ENCODE results near the gene KBTBD6.
A peak's percentile ranks its signal among the peaks of the same experiment; 100 is the strongest.
"Not testable (repeated sequence)": the region's sequence is repeated elsewhere in the genome, so short reads cannot be mapped to it uniquely, and the experiment has no call there.

The KBTBD6 gene, protein sequence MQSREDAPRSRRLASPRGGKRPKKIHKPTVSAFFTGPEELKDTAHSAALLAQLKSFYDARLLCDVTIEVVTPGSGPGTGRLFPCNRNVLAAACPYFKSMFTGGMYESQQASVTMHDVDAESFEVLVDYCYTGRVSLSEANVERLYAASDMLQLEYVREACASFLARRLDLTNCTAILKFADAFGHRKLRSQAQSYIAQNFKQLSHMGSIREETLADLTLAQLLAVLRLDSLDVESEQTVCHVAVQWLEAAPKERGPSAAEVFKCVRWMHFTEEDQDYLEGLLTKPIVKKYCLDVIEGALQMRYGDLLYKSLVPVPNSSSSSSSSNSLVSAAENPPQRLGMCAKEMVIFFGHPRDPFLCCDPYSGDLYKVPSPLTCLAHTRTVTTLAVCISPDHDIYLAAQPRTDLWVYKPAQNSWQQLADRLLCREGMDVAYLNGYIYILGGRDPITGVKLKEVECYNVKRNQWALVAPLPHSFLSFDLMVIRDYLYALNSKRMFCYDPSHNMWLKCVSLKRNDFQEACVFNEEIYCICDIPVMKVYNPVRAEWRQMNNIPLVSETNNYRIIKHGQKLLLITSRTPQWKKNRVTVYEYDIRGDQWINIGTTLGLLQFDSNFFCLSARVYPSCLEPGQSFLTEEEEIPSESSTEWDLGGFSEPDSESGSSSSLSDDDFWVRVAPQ

DNA sequence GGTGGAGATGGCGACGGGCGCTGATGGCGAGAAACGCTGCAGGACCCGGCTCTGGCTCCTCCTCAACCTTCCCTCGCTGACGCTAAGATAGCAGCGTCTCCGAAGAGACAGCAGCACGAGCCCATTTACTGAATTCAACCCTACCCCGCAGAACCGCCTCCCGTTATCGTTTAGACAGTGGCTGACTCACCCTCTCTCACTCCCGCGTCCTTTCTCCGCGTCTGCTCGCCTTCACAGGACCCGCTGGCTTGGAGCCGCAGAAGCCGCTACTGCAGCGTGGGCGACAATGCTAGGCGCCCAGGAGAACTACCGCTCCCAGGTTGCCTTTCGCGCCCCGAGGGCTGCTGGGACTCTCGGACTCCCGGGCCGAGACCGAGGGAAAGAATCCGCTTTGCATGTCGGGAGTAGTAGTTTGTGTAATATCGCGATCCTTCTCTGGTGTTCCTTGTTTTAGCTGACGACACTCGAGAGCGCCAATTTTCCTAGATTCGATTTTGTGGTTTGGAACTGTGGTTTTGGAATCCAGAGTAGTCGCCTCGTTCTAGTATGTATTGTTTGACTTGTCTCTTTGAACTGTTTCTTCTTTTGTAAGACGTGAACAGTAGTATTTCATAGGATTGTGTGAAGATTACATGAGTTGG lies at the start of gene KBTBD6:
Gene KBTBD6 (minus strand): TSS at position 291 of the 641 bp plus-strand sequence. CDS start 291 bp downstream, outside the sequence.
- DNase-seq: peak; percentile 97

DNA sequence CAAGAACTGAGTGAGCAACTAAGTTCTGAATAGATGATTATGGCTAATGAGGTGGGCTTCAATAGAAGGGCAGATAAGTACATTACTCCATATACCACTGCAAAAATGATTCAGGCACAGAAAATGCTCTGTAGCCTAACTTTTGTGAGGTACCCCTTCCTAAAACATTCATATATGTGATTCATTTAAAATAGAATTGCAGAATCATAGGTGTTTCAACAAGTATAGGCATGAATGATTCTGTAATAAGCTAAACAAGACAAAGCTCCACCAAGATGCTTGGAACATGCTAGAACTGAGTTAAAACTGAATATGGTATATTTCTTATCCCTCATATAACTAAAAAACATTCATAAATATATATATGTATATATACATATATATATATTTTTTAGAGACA lies 49.6 kb upstream of the KBTBD6 start:
- DNase-seq: no peak

- DNase-seq: no peak
These were observed 47.1 kb upstream of the KBTBD6 start for GRCh38 chr13:41179593-41180250.

- DNase-seq: no peak
These were observed 45.4 kb upstream of the KBTBD6 start for GRCh38 chr13:41178040-41178439.

DNA sequence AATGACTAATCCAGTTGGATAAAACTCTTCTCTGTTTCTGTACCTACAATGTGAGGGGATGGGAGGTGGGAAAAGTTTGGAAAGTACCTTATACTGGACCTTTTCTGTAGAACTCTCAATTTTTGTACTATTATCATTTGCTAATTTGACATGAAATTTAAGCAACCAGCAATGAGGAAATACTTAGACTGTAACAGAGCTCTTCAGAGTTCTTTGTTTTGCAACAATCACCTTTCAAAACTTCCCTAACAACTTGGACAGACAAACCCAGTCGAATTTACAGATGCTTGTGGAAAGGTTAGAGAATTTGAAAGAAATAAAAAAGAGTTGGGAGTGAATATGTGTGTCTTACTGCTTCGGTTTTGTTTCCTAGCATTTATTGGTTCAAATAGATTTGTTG lies 45.0 kb upstream of the KBTBD6 start:
- DNase-seq: no peak

- DNase-seq: not testable (repeated sequence)
These were observed 43.0 kb upstream of the KBTBD6 start for GRCh38 chr13:41175576-41175975.

DNA sequence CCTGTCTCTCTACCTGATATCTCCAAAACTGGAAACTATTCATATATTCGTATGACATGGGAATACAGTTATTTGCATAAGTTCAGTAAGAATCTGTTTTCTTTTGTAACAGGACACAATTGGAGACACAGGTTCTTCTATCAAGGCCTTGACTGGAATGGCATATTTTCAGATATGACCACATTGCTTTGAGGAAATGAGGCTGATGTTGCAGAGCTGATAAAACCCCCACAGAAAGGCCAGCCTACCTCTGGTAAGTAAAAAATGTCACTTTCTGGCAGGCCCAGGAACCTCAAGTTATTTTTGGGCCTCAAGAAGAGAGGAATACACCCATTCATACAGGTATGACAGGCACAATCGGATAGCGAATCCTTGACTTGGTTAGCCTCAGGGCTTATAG lies 29.5 kb upstream of the KBTBD6 start:
- no peak for DNase-seq

DNA sequence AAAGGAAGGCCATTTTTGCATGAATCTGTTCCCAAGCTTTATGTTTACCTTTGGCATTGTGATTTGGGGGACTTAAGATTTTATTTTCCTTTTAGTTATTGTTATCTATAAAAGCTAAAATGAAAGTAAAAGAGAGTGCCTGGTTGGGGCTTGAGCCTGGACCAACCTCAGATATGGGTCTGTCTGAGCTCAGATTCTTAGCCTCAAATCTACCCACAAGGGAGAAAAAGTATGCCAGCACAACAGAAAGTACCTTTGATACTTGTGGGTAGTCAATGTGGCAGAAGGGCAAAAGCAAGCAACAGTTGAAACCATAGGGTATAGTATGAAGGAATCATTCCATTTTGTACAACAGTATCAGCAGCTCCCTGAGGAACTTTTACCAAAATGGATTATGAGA lies 26.6 kb upstream of the KBTBD6 start:
- DNase-seq: no peak

DNA sequence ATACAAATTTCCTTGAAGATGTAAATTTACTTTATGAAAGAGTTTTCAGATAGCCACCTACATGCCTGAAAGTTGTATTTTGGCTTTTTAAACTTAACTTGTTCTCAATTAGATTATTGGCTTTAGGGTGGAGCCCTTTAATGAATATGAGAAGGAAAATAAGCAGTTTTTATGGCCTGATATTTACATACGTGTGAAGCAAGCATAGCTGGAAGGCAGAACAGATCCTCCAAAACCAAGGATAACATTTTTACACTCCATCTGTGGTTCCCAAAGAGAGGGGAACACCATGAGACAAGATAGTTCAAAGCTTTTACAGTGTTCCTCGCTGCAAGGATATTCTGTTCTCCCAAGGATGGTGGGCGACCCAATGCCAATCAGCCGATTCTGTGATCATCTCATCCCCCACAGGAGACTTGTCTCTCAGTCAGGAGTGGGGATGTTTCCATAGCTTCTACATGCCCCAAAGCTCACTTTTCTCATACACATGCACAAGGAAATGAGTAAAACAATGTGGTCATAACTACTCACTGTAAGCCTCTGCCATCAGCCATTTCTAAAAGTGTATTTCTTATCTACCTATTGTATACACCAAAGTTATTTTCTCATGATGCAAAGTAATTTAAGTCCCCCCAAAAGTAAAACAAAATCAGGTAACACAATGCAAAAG lies 24.6 kb upstream of the KBTBD6 start:
- DNase-seq: no peak

GRCh38 chr13:41156620-41157019 lies 24.0 kb upstream of the KBTBD6 start:
- no peak for DNase-seq

GRCh38 chr13:41154042-41154441 lies 21.4 kb upstream of the KBTBD6 start:
- no peak for DNase-seq

DNA sequence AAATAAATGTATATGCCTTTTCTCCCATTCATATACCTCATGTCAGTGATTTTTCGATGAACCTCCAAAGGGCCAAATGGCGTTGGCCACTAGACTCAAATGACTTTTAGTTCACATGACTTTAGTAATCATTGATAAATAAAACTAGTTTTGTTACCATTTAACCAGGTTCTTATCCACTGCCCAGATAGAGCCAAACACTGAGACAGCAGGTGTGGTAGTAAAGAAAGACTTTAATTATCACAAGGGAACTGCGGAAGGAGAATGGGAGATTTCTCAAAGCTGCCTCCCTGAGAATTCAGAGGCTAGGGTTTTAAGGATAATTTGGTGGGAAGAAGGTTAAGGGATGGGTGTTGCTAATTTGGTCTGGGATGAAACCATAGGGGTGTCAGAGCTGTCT lies 19.4 kb upstream of the KBTBD6 start:
- DNase-seq: no peak

DNA sequence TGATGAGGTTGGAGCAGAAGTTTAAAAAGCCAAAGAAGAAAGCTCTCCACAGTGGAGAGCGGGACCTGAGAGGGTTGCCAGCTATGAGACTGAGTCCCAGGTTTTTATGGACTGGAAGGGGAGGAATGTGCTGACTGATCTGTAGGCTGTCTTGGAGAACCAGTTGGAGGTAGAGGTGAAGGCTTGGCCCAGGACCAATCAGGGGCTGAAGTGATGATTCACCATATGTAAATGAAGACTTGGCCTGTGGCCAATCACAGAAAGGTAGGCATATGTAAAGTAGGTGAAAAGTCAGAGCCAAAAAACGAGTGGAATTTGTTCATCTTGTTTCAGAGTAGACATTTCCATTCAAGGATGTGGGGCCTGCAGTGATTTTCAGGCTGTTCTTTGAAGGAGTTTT lies 17.5 kb upstream of the KBTBD6 start:
- DNase-seq: no peak

- DNase-seq: no peak
These were observed 16.0 kb upstream of the KBTBD6 start for GRCh38 chr13:41148419-41149283.

GRCh38 chr13:41145136-41145908 lies 12.7 kb upstream of the KBTBD6 start:
- no peak for DNase-seq

GRCh38 chr13:41144576-41144975 lies 12.0 kb upstream of the KBTBD6 start:
- no peak for DNase-seq

DNA sequence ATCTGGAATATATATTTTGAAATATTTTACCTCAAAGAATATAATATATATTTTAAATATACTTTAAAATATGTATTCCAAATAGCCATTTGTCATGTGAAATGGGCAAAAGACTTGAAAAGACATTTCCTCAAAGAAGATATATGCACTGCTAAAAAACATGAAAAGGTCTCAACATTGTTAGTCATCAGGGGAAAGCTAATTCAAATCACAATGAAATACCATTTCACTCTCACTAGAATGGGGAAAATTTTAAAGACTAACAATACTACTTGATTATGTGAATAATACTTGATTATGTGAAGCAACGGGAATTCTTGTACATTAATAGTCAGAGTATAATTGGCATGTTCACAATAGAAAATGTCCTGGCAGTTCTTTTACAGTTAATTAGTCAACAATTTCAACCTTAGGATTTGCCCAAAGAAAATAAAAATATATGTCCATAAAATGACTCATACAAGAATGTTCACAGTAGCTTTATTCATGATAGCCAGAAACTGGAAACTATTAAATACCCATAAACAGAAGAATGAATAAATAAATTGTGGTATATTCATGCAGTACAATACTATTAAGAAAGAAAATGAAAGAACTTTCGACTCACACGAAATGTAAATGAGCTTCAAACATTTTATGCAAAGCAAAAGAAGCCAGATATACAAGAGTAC lies 6.8 kb upstream of the KBTBD6 start:
- DNase-seq: no peak

DNA sequence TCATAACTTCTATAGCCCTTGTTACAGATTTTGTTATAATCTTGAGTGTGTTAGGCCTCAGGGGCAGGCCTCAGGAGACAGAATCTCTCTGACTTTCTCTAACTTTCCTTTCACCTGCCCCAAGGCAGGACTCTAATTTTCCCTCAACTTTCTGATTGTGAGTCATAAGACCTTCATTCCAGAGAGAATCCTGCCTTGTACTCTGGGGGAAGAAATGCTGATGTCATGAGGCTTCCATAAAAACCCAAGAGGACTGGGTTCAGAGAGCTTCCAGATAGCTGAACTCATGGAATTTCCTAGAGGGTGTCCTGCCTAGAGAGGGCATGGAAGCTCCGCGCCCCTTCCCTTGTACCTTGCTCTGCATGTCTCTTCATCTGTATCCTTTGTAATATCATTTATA lies 5.3 kb upstream of the KBTBD6 start:
- no peak for DNase-seq

DNA sequence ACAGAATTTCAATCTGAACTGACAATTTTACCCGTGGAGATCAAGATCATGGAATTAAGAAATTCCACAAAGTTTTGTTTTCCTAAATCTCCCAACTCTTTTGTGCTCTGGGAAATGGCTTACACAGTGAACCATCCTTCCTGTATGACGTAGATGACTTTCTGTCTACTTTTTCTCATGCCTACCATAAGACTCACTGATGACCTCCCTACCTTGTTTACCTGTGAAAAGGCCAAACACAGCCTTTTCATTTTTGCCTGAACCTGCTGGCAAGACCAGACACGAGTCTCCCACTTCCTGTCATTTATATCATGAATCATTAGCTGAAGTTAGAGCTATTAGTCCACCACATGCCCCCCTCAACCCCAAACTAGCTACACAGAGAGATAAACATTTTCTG lies 4.6 kb upstream of the KBTBD6 start:
- DNase-seq: no peak

GRCh38 chr13:41136396-41137031 lies 3.9 kb upstream of the KBTBD6 start:
- DNase-seq: no peak

All from NCI-H446 treated with DMSO at 0.1 percent for 48 hours (cell line).